Measurements from ENCODE around the gene TEKT2. TPM values are rescaled to one million over a fixed set of nuclear protein-coding genes. Genes with fewer than 3 reads are reported as not detected.

TEKT2 gene
- total RNA-seq, 1 experiment from 2014 or later, result 0.20 TPM

- Histone ChIP-seq H3K18ac (ENCODE audit: insufficient read length, low read depth, low read length) (no peak overlapping the region), H3K4me1 (ENCODE audit: insufficient read depth, low read length) (no peaks in the 10 kb centered on the region), H2BK15ac (ENCODE audit: low read depth, low read length) (no peak overlapping the region), H4K20me1 (ENCODE audit: control insufficient read depth, insufficient read depth, insufficient read length) (no peaks in the 10 kb centered on the region), H2AFZ (ENCODE audit: low read length) (no peak overlapping the region), H2BK20ac (ENCODE audit: low read depth, low read length, poor library complexity, severe bottlenecking) (no peak overlapping the region), H3K79me2 (ENCODE audit: insufficient read depth, low read length) (peaks cover 2% of the 10 kb centered on the region; the same call in 1 of the 2 replicates), H3T11ph (ENCODE audit: low read length) (no peak overlapping the region), H2BK120ac (ENCODE audit: low read depth, low read length, poor library complexity, severe bottlenecking) (no peak overlapping the region), H3K23ac (ENCODE audit: insufficient read length, low read depth, low read length) (no peak overlapping the region), H3K23me2 (ENCODE audit: insufficient read length, low read depth, low read length, poor library complexity, severe bottlenecking) (peaks cover 14% of the 10 kb centered on the region), H4K8ac (replicated peaks; ENCODE audit: insufficient read length, low read depth, low read length) (no peak overlapping the region), H3K9me3 (ENCODE audit: control insufficient read depth, low read depth, low read length) (no peaks in the 10 kb centered on the region), H3K79me1 (ENCODE audit: insufficient read depth, low read depth, low read length, poor library complexity, severe bottlenecking) (no peaks in the 10 kb centered on the region), H2BK5ac (ENCODE audit: insufficient read length, low read length) (no peak overlapping the region), H3K27me3 (ENCODE audit: insufficient read depth, low read length) (no peaks in the 10 kb centered on the region), H3K9ac (ENCODE audit: extremely low read depth, insufficient read length, low read length) (no peak overlapping the region), H4K5ac (ENCODE audit: insufficient read length, low read depth, low read length) (no peak overlapping the region), H3K4me2 (ENCODE audit: insufficient read depth, insufficient read length, low read length) (no peak overlapping the region), H4K91ac (ENCODE audit: insufficient read length, low read depth, low read length) (no peak overlapping the region), H3K4ac (ENCODE audit: low read depth, low read length) (no peak overlapping the region), H3K56ac (ENCODE audit: insufficient read length, low read depth, low read length) (no peak overlapping the region), H3K27ac (ENCODE audit: insufficient read length, low read depth, low read length) (no peak overlapping the region), H3K14ac (ENCODE audit: insufficient read depth, low read length) (no peak overlapping the region; the same call in 1 of the 2 replicates), H2BK12ac (ENCODE audit: insufficient read length, low read depth, low read length) (no peak overlapping the region), H2AK5ac (ENCODE audit: insufficient read length, low read length) (no peak overlapping the region)
- H3K36me3 Mint-ChIP-seq (ENCODE audit: insufficient read depth in 1 of 3, low read depth in 3 of 3), result peaks cover 4 to 11% (median 10%) of the 10 kb centered on the region in 3 experiments; a peak in 4 of 7 replicates
- no peak overlapping the region for H3K27ac Mint-ChIP-seq
- peak overlapping the region in 1 of 2 experiments; percentile 56; a peak in 3 of 5 replicates for H3K4me3 Mint-ChIP-seq
- peaks cover 21 to 30% of the 10 kb centered on the region in 2 experiments for H3K4me1 Mint-ChIP-seq
- DNase-seq, result peak; percentile 27
- no CpG with 5 or more reads among the region's 12 CpGs for WGBS (ENCODE audit: extremely low coverage, insufficient read length, low lambda C conversion rate)
- no peak for TF ChIP-seq CTCF (conservative IDR thresholded peaks at IDR 0.05)
- no peaks in the 10 kb centered on the region; a peak in 1 of 5 replicates for H3K9me3 Mint-ChIP-seq
- peaks cover 14% of the 10 kb centered on the region for H3K27me3 Mint-ChIP-seq (ENCODE audit: low read depth)
Observed at GRCh38 chr1:36086529-36087232, 2.8 kb downstream of the TEKT2 start.

All from H9 (cell line).